Measurements from ENCODE around the gene CSNK1G2.
"Not testable (repeated sequence)": the region's sequence is repeated elsewhere in the genome, so short reads cannot be mapped to it uniquely, and the experiment has no call there.

The CSNK1G2 gene

GRCh38 chr19:1969176-1970002 is 28.4 kb downstream of the CSNK1G2 start:
- DNase-seq: no peak

GRCh38 chr19:1970003-1970805 is 29.2 kb downstream of the CSNK1G2 start:
- no peak for DNase-seq

- DNase-seq: no peak
These were observed 30.0 kb downstream of the CSNK1G2 start for GRCh38 chr19:1970806-1971502.

GRCh38 chr19:1974381-1975161 is 33.6 kb downstream of the CSNK1G2 start:
- DNase-seq: no peak

GRCh38 chr19:1975162-1975480 is 34.1 kb downstream of the CSNK1G2 start:
- no peak for DNase-seq

GRCh38 chr19:1977120-1977519 is 36.1 kb downstream of the CSNK1G2 start:
- no peak for DNase-seq

GRCh38 chr19:1978346-1978894 is 37.4 kb downstream of the CSNK1G2 start:
- no peak for DNase-seq

GRCh38 chr19:1979017-1979416 is 38.0 kb downstream of the CSNK1G2 start:
- DNase-seq: no peak

- DNase-seq: no peak
These were observed 38.7 kb downstream of the CSNK1G2 start for GRCh38 chr19:1979642-1980041.

GRCh38 chr19:1980091-1980808 is 39.3 kb downstream of the CSNK1G2 start:
- no peak for DNase-seq

- no peak for DNase-seq
These were observed 39.8 kb downstream of the CSNK1G2 start for GRCh38 chr19:1980809-1981181.

- DNase-seq: no peak
These were observed 40.3 kb downstream of the CSNK1G2 start for GRCh38 chr19:1981253-1981652.

- DNase-seq: no peak
These were observed 43.4 kb downstream of the CSNK1G2 start for GRCh38 chr19:1984357-1984756.

GRCh38 chr19:1985588-1986356 is 44.8 kb downstream of the CSNK1G2 start:
- no peak for DNase-seq

GRCh38 chr19:1986357-1987162 is 45.6 kb downstream of the CSNK1G2 start:
- peak; percentile 61 for DNase-seq

- peak; percentile 61 for DNase-seq
These were observed 46.5 kb downstream of the CSNK1G2 start for GRCh38 chr19:1987197-1988187.

- not testable (repeated sequence) for DNase-seq
These were observed 47.5 kb downstream of the CSNK1G2 start for GRCh38 chr19:1988464-1988863.

GRCh38 chr19:1989513-1990229 is 48.7 kb downstream of the CSNK1G2 start:
- DNase-seq: peak; percentile 57
